HCT116 (cell line): Measurements from ENCODE around the gene PLXNB3. TPM values are rescaled to one million over a fixed set of nuclear protein-coding genes. Genes with fewer than 3 reads are reported as not detected.
"Not testable (repeated sequence)": the region's sequence is repeated elsewhere in the genome, so short reads cannot be mapped to it uniquely, and the experiment has no call there.

Source experiments
- ATAC-seq: fragments of 200-7000 bp; cut with Tn5 transposase; 2 replicates; pipeline ENCODE4 v1.9.1; 2020; ENCODE audit warnings: mild to moderate bottlenecking, moderate library complexity
- BruUV-seq: library from RNA; stranded (reverse); fragments of 400-500 nt; replicated peaks from 2 replicates; lab custom pipeline; 2021; lab: Mats Ljungman, UMichigan
- CTCF ChIA-PET: fragments of 300-600 bp; sonication (Branson Sonifier 250); formaldehyde crosslinking; loops from one replicate; lab custom pipeline; 2021; ENCODE audit warnings: antibody characterized with exemption; lab: Charles Lee
- POLR2A ChIA-PET: fragments of 300-600, 350-600 bp; sonication (Branson Sonifier 250); formaldehyde crosslinking; loops from one replicate; lab custom pipeline; 2021; ENCODE audit warnings: antibody characterized with exemption; lab: Charles Lee
- RAD21 ChIA-PET, 2 experiments: fragments of 300-600 bp; sonication (Branson Sonifier 250); formaldehyde crosslinking; loops; one replicate each; lab custom pipeline; 2023; ENCODE audit warnings: low total read pairs in 2 of 2; ENCODE audit not compliant: uncharacterized antibody in 2 of 2, unreplicated experiment in 2 of 2, low non-redundant PET in 1 of 2; lab: Charles Lee
- DNase-seq: peaks from one replicate; pipeline ENCODE4 v3.0.0-alpha.2; 2010; ENCODE audit warnings: low read depth, low spot score
- H2AFZ ChIP-seq: fragments of 200-600 bp; shearing (Covaris generic), sonication (generic); 2 replicates; pipeline ENCODE4 v1.6.1; 2017; ENCODE audit warnings: low read depth, mixed run types, mixed read lengths, antibody characterized with exemption, low read length; ENCODE audit not compliant: poor library complexity, severe bottlenecking
- H3K27ac ChIP-seq: 2 replicates; pipeline ENCODE4 v1.5.1; 2012; ENCODE audit warnings: low read depth, low read length
- H3K27me3 ChIP-seq: fragments of 200-600 bp; sonication (generic); 2 replicates; pipeline ENCODE4 v1.6.1; 2016; ENCODE audit warnings: mixed run types, low read length, mixed read lengths; ENCODE audit not compliant: insufficient read depth
- H3K36me3 ChIP-seq, 2 experiments: fragments of 200-500 bp in 1 of 2; fragments of 200-600 bp in 1 of 2; sonication (Bioruptor generic) in 1 of 2; sonication (generic) in 1 of 2; 2 replicates each; pipeline versions ENCODE4 v1.5.1 to v1.6.1; 2014 to 2016; ENCODE audit warnings: low read length in 2 of 2, inconsistent platforms in 1 of 2, mixed read lengths in 1 of 2, mixed run types in 1 of 2; ENCODE audit not compliant: insufficient read depth in 2 of 2, control insufficient read depth in 1 of 2
- H3K4me1 ChIP-seq, 2 experiments: fragments of 200-600 bp in 1 of 2; sonication (generic) in 1 of 2; 2 replicates each; pipeline versions ENCODE4 v1.5.1 to v1.6.1; 2012 to 2017; ENCODE audit warnings: low read length in 2 of 2, inconsistent platforms in 1 of 2, mild to moderate bottlenecking in 1 of 2, mixed read lengths in 1 of 2, mixed run types in 1 of 2, moderate library complexity in 1 of 2; ENCODE audit not compliant: insufficient read depth in 2 of 2, control insufficient read depth in 1 of 2
- H3K4me2 ChIP-seq: fragments of 200-600 bp; sonication (generic); 2 replicates; pipeline ENCODE4 v1.6.1; 2017; ENCODE audit warnings: mixed run types, low read length, mixed read lengths
- H3K4me3 ChIP-seq, 2 experiments: fragments of 200-600 bp in 1 of 2; sonication (generic) in 1 of 2; replicated peaks in 1 of 2; 2 replicates each; pipeline ENCODE4 v1.5.1; 2011 to 2016; ENCODE audit warnings: low read length in 2 of 2, control low read depth in 1 of 2, low read depth in 1 of 2, mild to moderate bottlenecking in 1 of 2, mixed read lengths in 1 of 2, mixed run types in 1 of 2
- H3K79me2 ChIP-seq: fragments of 200-600 bp; sonication (generic); 2 replicates; pipeline ENCODE4 v1.6.1; 2017; ENCODE audit warnings: mild to moderate bottlenecking, mixed run types, low read length, moderate library complexity, mixed read lengths; ENCODE audit not compliant: insufficient read depth
- H3K9ac ChIP-seq: fragments of 200-600 bp; sonication (generic); 2 replicates; pipeline ENCODE4 v1.6.1; 2016; ENCODE audit warnings: low read length, mixed read lengths
- H3K9me2 ChIP-seq: fragments of 200-600 bp; sonication (generic), shearing (Covaris generic); 2 replicates; pipeline ENCODE4 v1.6.1; 2017; ENCODE audit warnings: mixed run types, mild to moderate bottlenecking, moderate library complexity; ENCODE audit not compliant: insufficient read depth
- H3K9me3 ChIP-seq, 2 experiments: fragments of 200-500 bp in 1 of 2; fragments of 200-600 bp in 1 of 2; sonication (Bioruptor generic) in 1 of 2; sonication (generic) in 1 of 2; 2 replicates each; pipeline ENCODE4 v1.6.1; 2014 to 2017; ENCODE audit warnings: low read length in 2 of 2, mixed read lengths in 2 of 2, inconsistent platforms in 1 of 2, low read depth in 1 of 2, mild to moderate bottlenecking in 1 of 2, mixed run types in 1 of 2, moderate library complexity in 1 of 2; ENCODE audit not compliant: control insufficient read depth in 1 of 2, insufficient read depth in 1 of 2
- H4K20me1 ChIP-seq: fragments of 200-600 bp; sonication (generic), shearing (Covaris generic); 2 replicates; pipeline ENCODE4 v1.6.1; 2017; ENCODE audit warnings: mixed run types, mild to moderate bottlenecking, moderate library complexity; ENCODE audit not compliant: insufficient read depth
- CBX3 ChIP-seq: IDR thresholded peaks from 2 replicates; pipeline ENCODE4 v1.6.1; 2012; ENCODE audit warnings: low read depth
- CTCF ChIP-seq, 3 experiments: fragments of 200-600 bp in 1 of 3; sonication (generic) in 1 of 3; IDR thresholded peaks in 2 of 3; conservative IDR thresholded peaks in 1 of 3; 2 replicates each; pipeline ENCODE4 v1.5.1; 2012 to 2017; ENCODE audit warnings: low read depth in 2 of 3, low read length in 2 of 3, antibody characterized with exemption in 1 of 3, borderline replicate concordance in 1 of 3, control low read depth in 1 of 3, mild to moderate bottlenecking in 1 of 3, mixed read lengths in 1 of 3, mixed run types in 1 of 3, moderate library complexity in 1 of 3; ENCODE audit not compliant: insufficient read depth in 1 of 3
- SP1 ChIP-seq: IDR thresholded peaks from 2 replicates; pipeline ENCODE4 v1.6.1; 2012; ENCODE audit warnings: low read depth
- ZFX ChIP-seq: fragments of 450-650 bp; IDR thresholded peaks from 2 replicates; pipeline ENCODE4 v1.6.1; 2017
- intact Hi-C: fragments of 100-400 bp; cut with micrococcal nuclease; formaldehyde crosslinking; loops from 2 replicates; pipeline ENCODE4 v1.10.0; 2022
- total RNA-seq: library from RNA; stranded (reverse); gene quantifications from one replicate; pipeline ENCODE4 v1.2.1, GENCODE V29; 2021; ENCODE audit not compliant: unreplicated experiment

The PLXNB3 gene
- total RNA-seq, 1 experiment from 2014 or later, result 4.8 TPM

- intact Hi-C loops, result no loop called here
- DNase-seq (no peak), ATAC-seq (no peak)
- Histone ChIP-seq H3K4me2 (no peak overlapping the region), H3K9ac (no peak overlapping the region), H3K79me2 (no peaks in the 10 kb centered on the region), H3K36me3 (no peaks in the 10 kb centered on the region), H3K4me3 (no peak overlapping the region), H3K9me3 (no peaks in the 10 kb centered on the region), H4K20me1 (no peaks in the 10 kb centered on the region), H2AFZ (no peak overlapping the region), H3K9me2 (no peaks in the 10 kb centered on the region), H3K27ac (no peak overlapping the region), H3K4me1 (peaks cover 32 to 44% of the 10 kb centered on the region in 2 experiments), H3K27me3 (no peaks in the 10 kb centered on the region)
- TF ChIP-seq CBX3, result no peak
- TF ChIP-seq SP1, result no peak
- no peak for TF ChIP-seq CTCF (IDR thresholded peaks at IDR 0.05 in 2 of 3, conservative IDR thresholded peaks at IDR 0.05 in 1 of 3; ENCODE audit: borderline replicate concordance in 1 of 3, insufficient read depth in 1 of 3, low read depth in 2 of 3, low read length in 2 of 3)
- no peak for TF ChIP-seq ZFX
- ChIA-PET CTCF (no interaction called here), RAD21 (no interaction called here), POLR2A (no interaction called here)
- no TSS peak for BruUV-seq
Measured at GRCh38 chrX:153728951-153729631, 35.0 kb upstream of the PLXNB3 start.

- H3K4me2 ChIP-seq, RAD21 ChIA-PET, H3K9ac ChIP-seq, H3K4me3 ChIP-seq, H2AFZ ChIP-seq, DNase-seq, H3K27ac ChIP-seq, H3K27me3 ChIP-seq, H3K9me3 ChIP-seq, BruUV-seq, POLR2A ChIA-PET, ATAC-seq, CTCF ChIA-PET, intact Hi-C loops, H3K36me3 ChIP-seq, H4K20me1 ChIP-seq, H3K79me2 ChIP-seq, H3K9me2 ChIP-seq: not testable (repeated sequence)
- H3K4me1 ChIP-seq, result peaks cover 28 to 39% of the 10 kb centered on the region in 2 experiments
Measured at GRCh38 chrX:153730115-153730514, 33.9 kb upstream of the PLXNB3 start.
